IMR-90 (cell line): ENCODE results near the gene FOXA2. TPM values are rescaled to one million over a fixed set of nuclear protein-coding genes. Genes with fewer than 3 reads are reported as not detected.

ENCODE experiments used
- ATAC-seq: fragments of 200-7000 bp; cut with Tn5 transposase; 2 replicates; pipeline ENCODE4 v1.9.1; 2020; ENCODE audit warnings: low read depth, mild to moderate bottlenecking, moderate library complexity
- BruUV-seq: library from RNA; stranded (reverse); fragments of 400-500 nt; replicated peaks from 2 replicates; lab custom pipeline; 2021; lab: Mats Ljungman, UMichigan
- CTCF ChIA-PET: fragments of 300-600 bp; formaldehyde crosslinking; extraction: SDS; loops from one replicate; lab custom pipeline; 2021; ENCODE audit warnings: antibody characterized with exemption; lab: Yijun Ruan, JAX
- POLR2A ChIA-PET: fragments of 300-600 bp; sonication (Branson Sonifier 250); formaldehyde crosslinking; loops from one replicate; lab custom pipeline; 2022; ENCODE audit warnings: antibody characterized with exemption; ENCODE audit not compliant: unreplicated experiment; lab: Charles Lee
- DNase-seq: peaks from one replicate; pipeline ENCODE4 v3.0.0; 2013
- H2AFZ ChIP-seq: replicated peaks from 2 replicates; pipeline ENCODE3; 2013; ENCODE audit warnings: low read length, mild to moderate bottlenecking; ENCODE audit not compliant: poor library complexity
- H2AK5ac ChIP-seq: 2 replicates; pipeline ENCODE4 v1.6.1; 2013; ENCODE audit warnings: low read depth, low read length, inconsistent platforms
- H2AK9ac ChIP-seq: replicated peaks from 2 replicates; pipeline ENCODE3; 2013; ENCODE audit warnings: mild to moderate bottlenecking, low read depth, low read length, moderate library complexity; ENCODE audit not compliant: poor library complexity
- H2BK120ac ChIP-seq: 2 replicates; pipeline ENCODE4 v1.6.1; 2013; ENCODE audit warnings: low read depth, low read length, inconsistent platforms
- H2BK15ac ChIP-seq: 3 replicates; pipeline ENCODE4 v1.6.1; 2013; ENCODE audit warnings: low read depth, low read length, inconsistent platforms
- H2BK20ac ChIP-seq: 2 replicates; pipeline ENCODE4 v1.6.1; 2013; ENCODE audit warnings: low read depth, mild to moderate bottlenecking, inconsistent platforms, low read length, moderate library complexity
- H2BK5ac ChIP-seq: 2 replicates; pipeline ENCODE4 v1.6.1; 2013; ENCODE audit warnings: mild to moderate bottlenecking, low read depth, low read length, inconsistent platforms; ENCODE audit not compliant: poor library complexity, severe bottlenecking
- H3K14ac ChIP-seq: replicated peaks from 2 replicates; pipeline ENCODE4 v1.6.1; 2013; ENCODE audit warnings: low read depth, low read length, inconsistent platforms
- H3K18ac ChIP-seq: 2 replicates; pipeline ENCODE4 v1.6.1; 2013; ENCODE audit warnings: low read depth, low read length, control low read depth
- H3K23ac ChIP-seq: 2 replicates; pipeline ENCODE4 v1.6.1; 2013; ENCODE audit warnings: low read depth, low read length, inconsistent platforms
- H3K27ac ChIP-seq: 2 replicates; pipeline ENCODE4 v1.5.1; 2013; ENCODE audit warnings: mild to moderate bottlenecking, control low read depth, low read length; ENCODE audit not compliant: insufficient read depth
- H3K27me3 ChIP-seq: 2 replicates; pipeline ENCODE4 v1.6.1; 2013; ENCODE audit warnings: low read length; ENCODE audit not compliant: control insufficient read depth, insufficient read depth
- H3K36me3 ChIP-seq: 2 replicates; pipeline ENCODE4 v1.6.1; 2013; ENCODE audit warnings: low read length, mixed read lengths; ENCODE audit not compliant: control insufficient read depth, insufficient read depth
- H3K4ac ChIP-seq: 2 replicates; pipeline ENCODE4 v1.6.1; 2013; ENCODE audit warnings: low read depth, low read length, inconsistent platforms
- H3K4me1 ChIP-seq: 2 replicates; pipeline ENCODE4 v1.6.1; 2013; ENCODE audit warnings: low read length, mixed read lengths; ENCODE audit not compliant: control insufficient read depth, insufficient read depth
- H3K4me2 ChIP-seq: 2 replicates; pipeline ENCODE4 v1.6.1; 2013; ENCODE audit warnings: low read depth, mild to moderate bottlenecking, control low read depth, low read length, moderate library complexity
- H3K4me3 ChIP-seq: 2 replicates; pipeline ENCODE4 v1.5.1; 2013; ENCODE audit warnings: low read depth, mild to moderate bottlenecking, control low read depth, low read length, moderate library complexity; ENCODE audit not compliant: insufficient read depth
- H3K56ac ChIP-seq: 2 replicates; pipeline ENCODE4 v1.6.1; 2013; ENCODE audit warnings: low read length, inconsistent platforms; ENCODE audit not compliant: insufficient read depth; ENCODE audit errors: extremely low read depth
- H3K79me1 ChIP-seq, 2 experiments: 2 replicates each; pipeline ENCODE4 v1.6.1; 2013; ENCODE audit warnings: low read length in 2 of 2, inconsistent platforms in 1 of 2, low read depth in 1 of 2
- H3K9ac ChIP-seq: 2 replicates; pipeline ENCODE4 v1.6.1; 2013; ENCODE audit warnings: low read depth, low read length, control low read depth
- H3K9me1 ChIP-seq: 2 replicates; pipeline ENCODE4 v1.6.1; 2013; ENCODE audit warnings: low read length, inconsistent platforms; ENCODE audit not compliant: insufficient read depth
- H3K9me3 ChIP-seq: 2 replicates; pipeline ENCODE4 v1.6.1; 2013; ENCODE audit warnings: low read length; ENCODE audit not compliant: control insufficient read depth, insufficient read depth
- H4K20me1 ChIP-seq: 2 replicates; pipeline ENCODE4 v1.6.1; 2013; ENCODE audit warnings: low read length, inconsistent platforms; ENCODE audit not compliant: insufficient read depth
- H4K5ac ChIP-seq: 2 replicates; pipeline ENCODE4 v1.6.1; 2013; ENCODE audit warnings: mild to moderate bottlenecking, low read depth, low read length, control low read depth
- H4K8ac ChIP-seq, 2 experiments: 2 replicates each; pipeline ENCODE4 v1.6.1; 2013; ENCODE audit warnings: low read depth in 2 of 2, low read length in 2 of 2, control low read depth in 1 of 2, inconsistent platforms in 1 of 2
- H4K91ac ChIP-seq: 2 replicates; pipeline ENCODE4 v1.6.1; 2013; ENCODE audit warnings: low read depth, low read length, inconsistent platforms; ENCODE audit not compliant: insufficient read depth
- BHLHE40 ChIP-seq: fragments of 150-350 bp; IDR thresholded peaks from 2 replicates; pipeline ENCODE4 v1.6.1; 2016; ENCODE audit warnings: mild to moderate bottlenecking, low read depth, low read length
- CEBPB ChIP-seq: IDR thresholded peaks from 2 replicates; pipeline ENCODE4 v1.6.1; 2012; ENCODE audit warnings: low read depth, low read length, improper control_type of control experiment
- MAFK ChIP-seq: IDR thresholded peaks from 2 replicates; pipeline ENCODE4 v1.6.1; 2012; ENCODE audit warnings: low read depth, low read length, improper control_type of control experiment
- MAZ ChIP-seq: IDR thresholded peaks from 2 replicates; pipeline ENCODE4 v1.6.1; 2012; ENCODE audit warnings: low read depth, mild to moderate bottlenecking, low read length, improper control_type of control experiment, moderate library complexity, borderline replicate concordance
- MXI1 ChIP-seq: IDR thresholded peaks from 2 replicates; pipeline ENCODE4 v1.6.1; 2012; ENCODE audit warnings: low read depth, mild to moderate bottlenecking, low read length, moderate library complexity, borderline replicate concordance
- NFE2L2 ChIP-seq: fragments of 150-350 bp; IDR thresholded peaks from 2 replicates; pipeline ENCODE4 v1.6.1; 2016; ENCODE audit warnings: low read depth, mild to moderate bottlenecking, low read length
- POLR2A ChIP-seq: IDR thresholded peaks from 2 replicates; pipeline ENCODE4 v1.6.1; 2012; ENCODE audit warnings: mild to moderate bottlenecking, low read depth, low read length
- RAD21 ChIP-seq: IDR thresholded peaks from 2 replicates; pipeline ENCODE4 v1.6.1; 2012; ENCODE audit warnings: low read length, improper control_type of control experiment
- RCOR1 ChIP-seq: IDR thresholded peaks from 2 replicates; pipeline ENCODE4 v1.6.1; 2012; ENCODE audit warnings: mild to moderate bottlenecking, low read length, improper control_type of control experiment; ENCODE audit not compliant: insufficient replicate concordance
- RFX5 ChIP-seq: IDR thresholded peaks from 2 replicates; pipeline ENCODE4 v1.8.0; 2012; ENCODE audit warnings: low read depth, mild to moderate bottlenecking, low read length, moderate library complexity
- SMC3 ChIP-seq: fragments of 150-350 bp; IDR thresholded peaks from 2 replicates; pipeline ENCODE4 v1.6.1; 2016; ENCODE audit warnings: low read depth, mild to moderate bottlenecking, antibody characterized with exemption, low read length, moderate library complexity
- WGBS, 2 experiments: methylation state at CpG; one replicate each; pipeline versions ENCODE4 v1.1.5 to v1.1.7; 2013; ENCODE audit warnings: missing lambda C conversion rate in 2 of 2; ENCODE audit not compliant: insufficient read length in 1 of 2; ENCODE audit errors: extremely low coverage in 2 of 2; 5-methylcytosine and 5-hydroxymethylcytosine counted together
- dilution Hi-C: fragments of 300-500 bp; cut with HindIII; formaldehyde crosslinking; loops from one replicate; pipeline ENCODE4 v1.14.3; 2018; ENCODE audit warnings: low sequenced_read_pairs; ENCODE audit not compliant: unreplicated experiment
- in situ Hi-C: fragments of 300-500 bp; cut with MboI; formaldehyde crosslinking; loops from 3 replicates; pipeline ENCODE4 v1.14.3; 2019; ENCODE audit warnings: low sequenced_read_pairs, inconsistent platforms, mixed read lengths
- intact Hi-C: fragments of 100-400 bp; cut with micrococcal nuclease; formaldehyde crosslinking; loops from 2 replicates; pipeline ENCODE4 v1.10.0; 2022
- polyA plus RNA-seq, 3 experiments: library from polyadenylated mRNA; depleted of rRNA; stranded (reverse); fragments of >200 nt; gene quantifications; 2 replicates each; pipeline ENCODE4 v1.2.3, GENCODE V29; 2012; ENCODE audit warnings: low replicate concordance in 1 of 3
- total RNA-seq: library from RNA; depleted of rRNA; stranded (reverse); fragments of >200 nt; gene quantifications from 2 replicates; pipeline ENCODE4 v1.2.3, GENCODE V29; 2012
- TF ChIP-seq, protein P1 (sequence below): fragments of 150-350 bp; IDR thresholded peaks from 2 replicates; pipeline ENCODE4 v1.6.1; 2017; ENCODE audit warnings: mild to moderate bottlenecking, antibody characterized with exemption, low read length, low read depth
- TF ChIP-seq, protein P2 (sequence below): conservative IDR thresholded peaks from 2 replicates; pipeline ENCODE4 v1.5.1; 2012; ENCODE audit warnings: mild to moderate bottlenecking, low read depth, low read length, improper control_type of control experiment

The FOXA2 gene
- total and polyA plus RNA-seq, 2 of the 4 experiments (the other 2 are of a cell fraction): not detected

DNA sequence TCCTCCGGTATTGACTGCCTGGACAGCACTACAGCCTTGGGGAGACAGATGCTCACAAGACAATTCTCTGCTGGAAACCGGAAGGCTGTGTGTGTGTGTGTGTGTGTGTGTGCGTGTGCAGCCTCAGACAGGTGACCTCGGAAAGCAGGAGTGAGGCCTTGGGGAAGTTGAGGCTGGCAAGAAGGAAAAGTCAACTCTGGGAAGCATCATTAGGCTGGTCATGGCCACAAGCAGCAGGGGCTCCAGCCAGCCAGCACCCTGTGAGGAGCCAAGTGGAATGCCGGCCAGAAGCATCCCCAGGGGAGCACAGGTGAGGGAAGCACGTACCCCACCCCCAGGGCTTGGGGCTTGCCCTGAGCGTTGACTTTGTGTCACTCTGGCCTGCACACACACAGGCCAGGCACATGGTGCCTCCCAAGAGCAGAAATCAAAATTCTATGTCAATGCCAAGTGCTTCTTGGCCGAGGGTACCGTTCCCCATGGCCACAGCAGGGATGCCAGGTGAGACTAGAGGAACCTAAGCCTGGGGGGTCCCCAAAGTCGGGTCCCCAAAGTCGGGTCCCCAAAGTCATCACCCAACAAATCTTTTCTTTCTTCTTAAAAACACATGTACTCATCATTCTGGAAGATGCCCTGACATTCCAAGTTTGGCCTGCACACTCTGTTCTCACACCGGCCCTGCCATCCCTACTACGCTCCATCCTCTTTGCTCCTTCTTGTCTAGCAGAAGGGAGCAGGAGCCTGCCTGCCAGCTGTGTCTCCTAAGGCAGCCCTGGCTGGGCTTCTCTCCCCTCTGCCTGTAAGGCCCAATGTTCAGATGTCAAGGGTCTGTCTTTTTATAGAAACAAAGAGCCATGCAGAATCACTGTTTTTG, 26.7 kb downstream of the FOXA2 start (continued):
- no peak for TF ChIP-seq BHLHE40

DNA sequence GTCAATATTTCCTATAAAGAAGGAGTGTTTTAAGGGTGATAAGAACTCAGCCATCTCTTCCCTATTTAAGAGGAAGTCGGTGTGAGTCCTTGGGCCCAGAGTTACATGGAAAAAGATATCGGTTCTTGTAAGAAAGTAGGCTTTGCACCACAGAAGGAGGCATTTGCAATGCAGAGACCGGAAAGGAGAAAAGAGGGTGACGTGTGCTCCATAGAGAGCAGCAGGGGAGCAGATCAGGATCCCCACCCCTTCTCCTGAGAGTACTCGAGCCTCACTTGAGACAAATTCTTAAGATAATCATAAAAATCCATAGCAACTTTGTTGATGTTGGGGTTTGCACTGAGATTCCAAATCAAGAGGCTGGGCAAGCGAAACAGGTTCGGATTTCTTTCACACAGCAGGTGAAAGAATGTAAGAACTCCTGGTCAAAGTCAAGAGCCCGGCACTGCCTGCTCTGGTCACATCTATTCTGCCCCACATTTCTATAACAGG, 27.8 kb downstream of the FOXA2 start:
- intact Hi-C loops (no loop called here), in situ Hi-C loops (no loop called here), dilution Hi-C loops (no loop called here)
- no CpG with 5 or more reads among the region's 8 CpGs for WGBS, 2 experiments
- no TSS peak for BruUV-seq
- no peak overlapping the region for H3K56ac ChIP-seq
- ChIA-PET CTCF (no interaction called here), POLR2A (no interaction called here)
- H4K91ac ChIP-seq: no peak overlapping the region
- no peak overlapping the region for H3K9ac ChIP-seq
- no peak overlapping the region for H3K4me3 ChIP-seq
- H3K9me3 ChIP-seq: no peaks in the 10 kb centered on the region
- no peak overlapping the region for H3K14ac ChIP-seq
- H2BK15ac ChIP-seq: no peak overlapping the region
- H3K36me3 ChIP-seq: no peaks in the 10 kb centered on the region
- no peaks in the 10 kb centered on the region for H3K9me1 ChIP-seq
- H4K20me1 ChIP-seq: no peaks in the 10 kb centered on the region
- no peak overlapping the region for H2AK9ac ChIP-seq
- no peak overlapping the region for H2AFZ ChIP-seq
- no peaks in the 10 kb centered on the region for H3K4me1 ChIP-seq
- no peak overlapping the region for H3K4ac ChIP-seq
- no peak overlapping the region for H4K8ac ChIP-seq
- H3K27me3 ChIP-seq: peaks cover 8% of the 10 kb centered on the region
- H3K4me2 ChIP-seq: no peak overlapping the region
- H2BK120ac ChIP-seq: no peak overlapping the region
- DNase-seq (no peak), ATAC-seq (no peak)
- no peaks in the 10 kb centered on the region for H3K79me1 ChIP-seq
- H3K23ac ChIP-seq: no peak overlapping the region
- H3K18ac ChIP-seq: no peak overlapping the region
- H2AK5ac ChIP-seq: no peak overlapping the region
- H2BK20ac ChIP-seq: no peak overlapping the region
- no peak overlapping the region for H2BK5ac ChIP-seq
- no peak overlapping the region for H3K27ac ChIP-seq
- no peak overlapping the region for H4K5ac ChIP-seq
- TF ChIP-seq RFX5 (no peak), POLR2A (no peak), MAFK (no peak), MXI1 (no peak), RCOR1 (no peak), MAZ (no peak), SMC3 (no peak), RAD21 (no peak), CEBPB (no peak), NFE2L2 (no peak)
- TF ChIP-seq, protein P1, sequence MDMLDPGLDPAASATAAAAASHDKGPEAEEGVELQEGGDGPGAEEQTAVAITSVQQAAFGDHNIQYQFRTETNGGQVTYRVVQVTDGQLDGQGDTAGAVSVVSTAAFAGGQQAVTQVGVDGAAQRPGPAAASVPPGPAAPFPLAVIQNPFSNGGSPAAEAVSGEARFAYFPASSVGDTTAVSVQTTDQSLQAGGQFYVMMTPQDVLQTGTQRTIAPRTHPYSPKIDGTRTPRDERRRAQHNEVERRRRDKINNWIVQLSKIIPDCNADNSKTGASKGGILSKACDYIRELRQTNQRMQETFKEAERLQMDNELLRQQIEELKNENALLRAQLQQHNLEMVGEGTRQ: no peak
- TF ChIP-seq, protein P2, sequence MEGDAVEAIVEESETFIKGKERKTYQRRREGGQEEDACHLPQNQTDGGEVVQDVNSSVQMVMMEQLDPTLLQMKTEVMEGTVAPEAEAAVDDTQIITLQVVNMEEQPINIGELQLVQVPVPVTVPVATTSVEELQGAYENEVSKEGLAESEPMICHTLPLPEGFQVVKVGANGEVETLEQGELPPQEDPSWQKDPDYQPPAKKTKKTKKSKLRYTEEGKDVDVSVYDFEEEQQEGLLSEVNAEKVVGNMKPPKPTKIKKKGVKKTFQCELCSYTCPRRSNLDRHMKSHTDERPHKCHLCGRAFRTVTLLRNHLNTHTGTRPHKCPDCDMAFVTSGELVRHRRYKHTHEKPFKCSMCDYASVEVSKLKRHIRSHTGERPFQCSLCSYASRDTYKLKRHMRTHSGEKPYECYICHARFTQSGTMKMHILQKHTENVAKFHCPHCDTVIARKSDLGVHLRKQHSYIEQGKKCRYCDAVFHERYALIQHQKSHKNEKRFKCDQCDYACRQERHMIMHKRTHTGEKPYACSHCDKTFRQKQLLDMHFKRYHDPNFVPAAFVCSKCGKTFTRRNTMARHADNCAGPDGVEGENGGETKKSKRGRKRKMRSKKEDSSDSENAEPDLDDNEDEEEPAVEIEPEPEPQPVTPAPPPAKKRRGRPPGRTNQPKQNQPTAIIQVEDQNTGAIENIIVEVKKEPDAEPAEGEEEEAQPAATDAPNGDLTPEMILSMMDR: no peak
